ENCODE results near the gene WARS2.

WARS2 gene

DNA sequence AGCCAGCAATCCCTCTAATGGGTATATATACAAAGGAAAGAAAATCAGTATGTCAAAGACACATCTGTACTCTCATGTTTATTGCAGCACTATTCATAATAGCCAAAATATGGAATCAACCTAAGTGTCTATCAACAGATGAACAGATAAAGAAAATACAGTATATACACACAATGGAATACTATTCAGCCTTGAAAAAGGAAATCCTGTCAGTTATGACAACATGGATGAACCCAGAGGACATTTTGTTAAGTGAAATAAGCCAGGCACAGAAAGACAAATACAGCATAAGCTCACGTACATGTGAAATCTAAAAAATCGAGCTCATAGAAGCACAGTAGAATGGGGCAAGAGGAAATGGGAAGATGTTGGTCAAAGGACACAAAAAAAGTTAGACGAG lies 69.1 kb downstream of the WARS2 start:
- H3K27ac ChIP-seq (ENCODE audit: low read length), result no peak overlapping the region
- no peak overlapping the region for H3K4me2 ChIP-seq (ENCODE audit: low read depth, low read length)
- H3K9me3 ChIP-seq (replicated peaks; ENCODE audit: insufficient read depth, low read length), result no peaks in the 10 kb centered on the region
- TF ChIP-seq, protein P1, sequence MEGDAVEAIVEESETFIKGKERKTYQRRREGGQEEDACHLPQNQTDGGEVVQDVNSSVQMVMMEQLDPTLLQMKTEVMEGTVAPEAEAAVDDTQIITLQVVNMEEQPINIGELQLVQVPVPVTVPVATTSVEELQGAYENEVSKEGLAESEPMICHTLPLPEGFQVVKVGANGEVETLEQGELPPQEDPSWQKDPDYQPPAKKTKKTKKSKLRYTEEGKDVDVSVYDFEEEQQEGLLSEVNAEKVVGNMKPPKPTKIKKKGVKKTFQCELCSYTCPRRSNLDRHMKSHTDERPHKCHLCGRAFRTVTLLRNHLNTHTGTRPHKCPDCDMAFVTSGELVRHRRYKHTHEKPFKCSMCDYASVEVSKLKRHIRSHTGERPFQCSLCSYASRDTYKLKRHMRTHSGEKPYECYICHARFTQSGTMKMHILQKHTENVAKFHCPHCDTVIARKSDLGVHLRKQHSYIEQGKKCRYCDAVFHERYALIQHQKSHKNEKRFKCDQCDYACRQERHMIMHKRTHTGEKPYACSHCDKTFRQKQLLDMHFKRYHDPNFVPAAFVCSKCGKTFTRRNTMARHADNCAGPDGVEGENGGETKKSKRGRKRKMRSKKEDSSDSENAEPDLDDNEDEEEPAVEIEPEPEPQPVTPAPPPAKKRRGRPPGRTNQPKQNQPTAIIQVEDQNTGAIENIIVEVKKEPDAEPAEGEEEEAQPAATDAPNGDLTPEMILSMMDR (IDR thresholded peaks at IDR 0.05; ENCODE audit: low read length), result no peak
- TF ChIP-seq EZH2 (optimal IDR thresholded peaks at IDR 0.05; ENCODE audit: low read depth, low read length) (no peak), EZH2phosphoT487 (IDR thresholded peaks at IDR 0.05; ENCODE audit: low read length) (no peak)
- no peaks in the 10 kb centered on the region for H3K36me3 ChIP-seq (replicated peaks; ENCODE audit: insufficient read depth, low read length)
- no peak for DNase-seq
- no peak overlapping the region for H3K4me3 ChIP-seq (ENCODE audit: low read length)
- no peaks in the 10 kb centered on the region for H3F3A ChIP-seq (ENCODE audit: insufficient read depth, low read length)
- no peaks in the 10 kb centered on the region for H4K20me1 ChIP-seq (ENCODE audit: insufficient read depth, low read length)
- H3K27me3 ChIP-seq (replicated peaks; ENCODE audit: insufficient read depth, low read length), result no peaks in the 10 kb centered on the region
- no peaks in the 10 kb centered on the region for H3K4me1 ChIP-seq (ENCODE audit: low read length)
- no peaks in the 10 kb centered on the region for H3K9me2 ChIP-seq (replicated peaks; ENCODE audit: insufficient read depth, low read length)
- H3K79me2 ChIP-seq (ENCODE audit: low read length), result no peaks in the 10 kb centered on the region
- H2AFZ ChIP-seq (ENCODE audit: low read length), result no peak overlapping the region
- no peak overlapping the region for H3K9ac ChIP-seq (ENCODE audit: low read length)

DNA sequence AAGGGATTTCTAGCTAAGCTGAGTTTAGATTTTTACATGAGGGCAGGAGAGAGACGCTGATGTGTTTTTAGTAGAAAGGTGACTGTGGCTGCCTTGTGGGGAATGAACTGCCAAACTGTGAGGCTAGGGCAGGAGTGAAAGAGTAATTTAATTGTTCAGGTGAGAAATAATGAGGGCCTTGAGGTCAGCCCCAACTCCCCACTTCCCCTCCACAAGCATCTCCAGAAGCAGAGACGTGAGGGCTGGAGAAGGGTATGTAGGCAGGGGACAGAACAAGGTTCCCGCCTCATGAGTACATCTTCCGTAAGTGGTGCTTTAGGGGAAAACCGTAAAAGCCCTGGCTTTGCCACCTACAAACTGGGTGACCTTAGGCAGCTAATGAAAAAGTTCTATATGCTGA lies 70.8 kb downstream of the WARS2 start:
- TF ChIP-seq, protein P1 (IDR thresholded peaks at IDR 0.05; ENCODE audit: low read length), result no peak
- TF ChIP-seq EZH2 (optimal IDR thresholded peaks at IDR 0.05; ENCODE audit: low read depth, low read length), result no peak
- no peak for TF ChIP-seq EZH2phosphoT487 (IDR thresholded peaks at IDR 0.05; ENCODE audit: low read length)
- no peaks in the 10 kb centered on the region for H3K27me3 ChIP-seq (replicated peaks; ENCODE audit: insufficient read depth, low read length)
- H3K4me2 ChIP-seq (ENCODE audit: low read depth, low read length), result no peak overlapping the region
- no peak overlapping the region for H3K4me3 ChIP-seq (ENCODE audit: low read length)
- no peak for DNase-seq
- H3K9me3 ChIP-seq (replicated peaks; ENCODE audit: insufficient read depth, low read length), result no peaks in the 10 kb centered on the region
- H3K27ac ChIP-seq (ENCODE audit: low read length), result no peak overlapping the region
- H2AFZ ChIP-seq (ENCODE audit: low read length), result no peak overlapping the region
- no peaks in the 10 kb centered on the region for H3K36me3 ChIP-seq (replicated peaks; ENCODE audit: insufficient read depth, low read length)
- H3F3A ChIP-seq (ENCODE audit: insufficient read depth, low read length), result no peaks in the 10 kb centered on the region
- H3K79me2 ChIP-seq (ENCODE audit: low read length), result no peaks in the 10 kb centered on the region
- no peaks in the 10 kb centered on the region for H3K9me2 ChIP-seq (replicated peaks; ENCODE audit: insufficient read depth, low read length)
- H4K20me1 ChIP-seq (ENCODE audit: insufficient read depth, low read length), result no peaks in the 10 kb centered on the region
- no peak overlapping the region for H3K9ac ChIP-seq (ENCODE audit: low read length)
- H3K4me1 ChIP-seq (ENCODE audit: low read length), result no peaks in the 10 kb centered on the region

DNA sequence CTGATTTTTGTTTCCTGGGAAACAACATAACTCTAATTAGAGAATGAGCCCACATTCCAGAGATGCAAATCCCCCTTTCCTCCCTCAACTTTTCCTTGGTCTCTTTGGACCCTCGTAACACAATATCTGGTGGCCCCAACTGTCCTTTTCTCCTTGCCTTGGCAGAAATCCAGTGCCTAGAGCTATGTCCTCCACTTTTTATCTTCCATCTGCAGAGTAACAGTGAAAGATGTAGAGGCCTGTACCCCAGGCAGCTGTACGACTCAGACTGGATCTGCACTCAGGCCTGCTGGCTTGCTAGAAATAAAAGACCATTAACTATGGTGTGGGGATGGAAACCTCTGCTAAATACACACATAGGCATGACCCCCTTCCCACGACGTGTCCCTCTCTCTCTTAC lies 72.0 kb downstream of the WARS2 start:
- no peaks in the 10 kb centered on the region for H4K20me1 ChIP-seq (ENCODE audit: insufficient read depth, low read length)
- no peak overlapping the region for H3K4me2 ChIP-seq (ENCODE audit: low read depth, low read length)
- no peaks in the 10 kb centered on the region for H3K9me3 ChIP-seq (replicated peaks; ENCODE audit: insufficient read depth, low read length)
- H3K4me3 ChIP-seq (ENCODE audit: low read length), result no peak overlapping the region
- no peak overlapping the region for H2AFZ ChIP-seq (ENCODE audit: low read length)
- no peaks in the 10 kb centered on the region for H3K9me2 ChIP-seq (replicated peaks; ENCODE audit: insufficient read depth, low read length)
- no peaks in the 10 kb centered on the region for H3F3A ChIP-seq (ENCODE audit: insufficient read depth, low read length)
- no peaks in the 10 kb centered on the region for H3K79me2 ChIP-seq (ENCODE audit: low read length)
- H3K9ac ChIP-seq (ENCODE audit: low read length), result no peak overlapping the region
- H3K27ac ChIP-seq (ENCODE audit: low read length), result no peak overlapping the region
- no peak for DNase-seq
- H3K36me3 ChIP-seq (replicated peaks; ENCODE audit: insufficient read depth, low read length), result no peaks in the 10 kb centered on the region
- no peaks in the 10 kb centered on the region for H3K27me3 ChIP-seq (replicated peaks; ENCODE audit: insufficient read depth, low read length)
- no peak for TF ChIP-seq EZH2 (optimal IDR thresholded peaks at IDR 0.05; ENCODE audit: low read depth, low read length)
- TF ChIP-seq, protein P1 (IDR thresholded peaks at IDR 0.05; ENCODE audit: low read length), result no peak
- no peak for TF ChIP-seq EZH2phosphoT487 (IDR thresholded peaks at IDR 0.05; ENCODE audit: low read length)
- no peaks in the 10 kb centered on the region for H3K4me1 ChIP-seq (ENCODE audit: low read length)
